ENCODE measurements around the gene BOK. TPM values are rescaled to one million over a fixed set of nuclear protein-coding genes. Genes with fewer than 3 reads are reported as not detected.

Gene BOK
- polyA plus RNA-seq, 1 donor from 2014 or later = 2.3 TPM

DNA sequence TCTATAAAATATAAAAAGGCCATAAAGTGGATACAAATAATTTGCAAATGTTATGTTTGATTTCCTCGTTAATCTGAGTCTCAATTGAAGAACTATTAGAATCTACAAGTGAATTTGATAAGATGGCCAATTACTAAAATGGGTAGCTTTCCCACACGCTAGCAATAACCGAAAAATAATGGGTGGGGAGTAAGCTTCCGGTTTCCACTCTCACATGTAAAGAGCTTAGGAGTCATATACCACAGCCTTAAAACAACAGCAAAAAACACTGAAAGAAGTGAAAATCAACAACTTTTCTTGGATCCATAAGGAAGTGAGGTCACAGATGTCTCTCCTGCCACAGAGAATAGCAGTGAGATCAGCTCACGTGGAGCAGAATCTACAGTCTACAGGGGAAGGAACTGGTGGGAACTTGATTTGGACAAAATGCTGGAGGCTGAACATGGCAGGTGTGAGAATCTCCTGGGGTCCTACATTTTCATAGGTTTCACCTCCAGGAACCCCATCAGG, 59.8 kb downstream of the BOK start:
- Histone ChIP-seq H3K27ac (ENCODE audit: low read length) (no peak overlapping the region), H3K36me3 (ENCODE audit: insufficient read depth, low read length) (peaks cover 4% of the 10 kb centered on the region), H3K27me3 (ENCODE audit: insufficient read depth, low read depth, low read length) (no peaks in the 10 kb centered on the region), H3K9ac (ENCODE audit: low read length) (no peak overlapping the region), H3K9me2 (ENCODE audit: insufficient read depth, low read length) (no peaks in the 10 kb centered on the region), H3F3A (ENCODE audit: insufficient read depth, low read length, poor library complexity, severe bottlenecking) (no peaks in the 10 kb centered on the region), H3K4me2 (ENCODE audit: low read length) (no peak overlapping the region), H3K79me2 (replicated peaks; ENCODE audit: insufficient read depth, low read length) (no peaks in the 10 kb centered on the region), H2AFZ (ENCODE audit: low read depth, low read length) (no peak overlapping the region), H3K4me3 (ENCODE audit: low read length) (no peak overlapping the region), H4K20me1 (ENCODE audit: insufficient read depth) (no peaks in the 10 kb centered on the region), H3K9me3 (ENCODE audit: low read length) (no peaks in the 10 kb centered on the region)
- TF ChIP-seq TAF1 (IDR thresholded peaks at IDR 0.05; ENCODE audit: low read depth) (no peak), SMC3 (conservative IDR thresholded peaks at IDR 0.05; ENCODE audit: poor library complexity) (no peak), POLR2AphosphoS5 (IDR thresholded peaks at IDR 0.05) (no peak), EP300 (conservative IDR thresholded peaks at IDR 0.05; ENCODE audit: poor library complexity, severe bottlenecking) (no peak), EZH2 (IDR thresholded peaks at IDR 0.05; ENCODE audit: borderline replicate concordance, insufficient read depth, low read length, poor library complexity, severe bottlenecking) (no peak), REST (IDR thresholded peaks at IDR 0.05; ENCODE audit: borderline replicate concordance) (no peak), RAD21 (conservative IDR thresholded peaks at IDR 0.05) (no peak), MXI1 (conservative IDR thresholded peaks at IDR 0.05; ENCODE audit: poor library complexity, severe bottlenecking) (no peak)
- TF ChIP-seq, protein P1, sequence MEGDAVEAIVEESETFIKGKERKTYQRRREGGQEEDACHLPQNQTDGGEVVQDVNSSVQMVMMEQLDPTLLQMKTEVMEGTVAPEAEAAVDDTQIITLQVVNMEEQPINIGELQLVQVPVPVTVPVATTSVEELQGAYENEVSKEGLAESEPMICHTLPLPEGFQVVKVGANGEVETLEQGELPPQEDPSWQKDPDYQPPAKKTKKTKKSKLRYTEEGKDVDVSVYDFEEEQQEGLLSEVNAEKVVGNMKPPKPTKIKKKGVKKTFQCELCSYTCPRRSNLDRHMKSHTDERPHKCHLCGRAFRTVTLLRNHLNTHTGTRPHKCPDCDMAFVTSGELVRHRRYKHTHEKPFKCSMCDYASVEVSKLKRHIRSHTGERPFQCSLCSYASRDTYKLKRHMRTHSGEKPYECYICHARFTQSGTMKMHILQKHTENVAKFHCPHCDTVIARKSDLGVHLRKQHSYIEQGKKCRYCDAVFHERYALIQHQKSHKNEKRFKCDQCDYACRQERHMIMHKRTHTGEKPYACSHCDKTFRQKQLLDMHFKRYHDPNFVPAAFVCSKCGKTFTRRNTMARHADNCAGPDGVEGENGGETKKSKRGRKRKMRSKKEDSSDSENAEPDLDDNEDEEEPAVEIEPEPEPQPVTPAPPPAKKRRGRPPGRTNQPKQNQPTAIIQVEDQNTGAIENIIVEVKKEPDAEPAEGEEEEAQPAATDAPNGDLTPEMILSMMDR (IDR thresholded peaks at IDR 0.05; ENCODE audit: poor library complexity, severe bottlenecking) = no peak

DNA sequence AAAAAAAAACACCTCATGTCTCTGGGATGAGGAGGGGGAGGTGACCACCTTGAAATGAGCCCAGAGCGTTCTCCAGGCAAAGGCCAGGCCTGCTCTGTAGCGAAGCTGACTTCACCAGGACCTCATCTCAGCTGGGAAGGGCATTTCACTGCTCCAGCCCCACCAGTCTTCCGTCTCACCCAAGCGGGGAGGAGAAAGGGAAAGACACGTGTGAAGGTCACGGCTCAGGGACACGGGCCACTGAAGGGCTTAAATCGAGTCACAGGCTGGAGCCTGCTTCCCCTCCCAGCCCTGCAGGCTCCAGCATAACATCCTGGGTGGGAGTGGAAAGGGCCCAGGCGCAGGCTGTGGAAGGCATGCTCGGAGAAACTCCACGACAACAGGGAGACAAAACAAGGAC, 60.3 kb downstream of the BOK start:
- Histone ChIP-seq H3K9me3 (ENCODE audit: low read length) (no peaks in the 10 kb centered on the region), H3K79me2 (replicated peaks; ENCODE audit: insufficient read depth, low read length) (no peaks in the 10 kb centered on the region), H2AFZ (ENCODE audit: low read depth, low read length) (no peak overlapping the region), H3K36me3 (ENCODE audit: insufficient read depth, low read length) (peaks cover 4% of the 10 kb centered on the region), H3K9ac (ENCODE audit: low read length) (no peak overlapping the region), H4K20me1 (ENCODE audit: insufficient read depth) (no peaks in the 10 kb centered on the region), H3K4me2 (ENCODE audit: low read length) (no peak overlapping the region), H3K27ac (ENCODE audit: low read length) (no peak overlapping the region), H3K9me2 (ENCODE audit: insufficient read depth, low read length) (no peaks in the 10 kb centered on the region), H3K27me3 (ENCODE audit: insufficient read depth, low read depth, low read length) (no peaks in the 10 kb centered on the region), H3F3A (ENCODE audit: insufficient read depth, low read length, poor library complexity, severe bottlenecking) (no peaks in the 10 kb centered on the region), H3K4me3 (ENCODE audit: low read length) (no peak overlapping the region)
- no peak for TF ChIP-seq RAD21 (conservative IDR thresholded peaks at IDR 0.05)
- TF ChIP-seq EP300 (conservative IDR thresholded peaks at IDR 0.05; ENCODE audit: poor library complexity, severe bottlenecking) = no peak
- no peak for TF ChIP-seq REST (IDR thresholded peaks at IDR 0.05; ENCODE audit: borderline replicate concordance)
- TF ChIP-seq, protein P1 (IDR thresholded peaks at IDR 0.05; ENCODE audit: poor library complexity, severe bottlenecking) = no peak
- no peak for TF ChIP-seq MXI1 (conservative IDR thresholded peaks at IDR 0.05; ENCODE audit: poor library complexity, severe bottlenecking)
- TF ChIP-seq POLR2AphosphoS5 (IDR thresholded peaks at IDR 0.05) = no peak
- TF ChIP-seq SMC3 (conservative IDR thresholded peaks at IDR 0.05; ENCODE audit: poor library complexity) = no peak
- TF ChIP-seq EZH2 (IDR thresholded peaks at IDR 0.05; ENCODE audit: borderline replicate concordance, insufficient read depth, low read length, poor library complexity, severe bottlenecking) = no peak

Measured in neural cell (in vitro differentiated cells).